ENCODE results near the gene PSMG3.

Gene PSMG3

DNA sequence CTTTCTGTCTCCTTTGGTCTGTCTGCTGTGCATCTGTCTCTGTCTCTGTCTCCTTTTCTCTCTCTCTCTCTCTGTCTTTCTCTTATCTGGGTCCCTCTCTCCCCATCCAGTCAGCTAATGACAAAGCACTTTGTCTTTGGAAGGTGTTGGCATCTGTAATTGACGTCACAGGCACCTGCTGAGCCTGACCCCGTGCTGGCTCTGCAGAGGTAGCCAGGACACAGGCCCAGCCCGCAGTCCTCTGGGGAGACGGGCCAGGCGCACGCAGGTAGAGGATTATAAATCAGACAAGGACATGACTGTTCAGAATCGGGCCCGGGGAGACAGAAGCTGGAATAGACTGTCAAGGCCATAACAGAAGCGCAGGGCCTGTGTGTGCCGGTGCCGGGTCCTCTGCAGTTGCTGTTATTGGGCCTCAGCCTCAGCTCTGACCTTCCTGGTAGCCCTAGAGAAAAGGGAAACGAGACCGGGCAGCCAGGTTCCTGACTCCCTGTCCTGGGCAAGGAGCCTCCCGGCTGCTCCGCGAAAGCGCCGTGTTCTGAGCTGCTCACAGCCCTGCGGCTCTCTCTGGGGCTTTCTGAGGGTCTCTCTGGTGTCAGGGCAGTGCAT is 10.7 kb upstream of the PSMG3 start:
- H4K20me1 ChIP-seq (ENCODE audit: insufficient read depth) = no peaks in the 10 kb centered on the region
- peaks cover 21% of the 10 kb centered on the region; the same call in 1 of the 2 replicates for H3K27me3 ChIP-seq (ENCODE audit: insufficient read depth, low read depth)
- no peak overlapping the region for H3K27ac ChIP-seq
- TF ChIP-seq, protein P1, sequence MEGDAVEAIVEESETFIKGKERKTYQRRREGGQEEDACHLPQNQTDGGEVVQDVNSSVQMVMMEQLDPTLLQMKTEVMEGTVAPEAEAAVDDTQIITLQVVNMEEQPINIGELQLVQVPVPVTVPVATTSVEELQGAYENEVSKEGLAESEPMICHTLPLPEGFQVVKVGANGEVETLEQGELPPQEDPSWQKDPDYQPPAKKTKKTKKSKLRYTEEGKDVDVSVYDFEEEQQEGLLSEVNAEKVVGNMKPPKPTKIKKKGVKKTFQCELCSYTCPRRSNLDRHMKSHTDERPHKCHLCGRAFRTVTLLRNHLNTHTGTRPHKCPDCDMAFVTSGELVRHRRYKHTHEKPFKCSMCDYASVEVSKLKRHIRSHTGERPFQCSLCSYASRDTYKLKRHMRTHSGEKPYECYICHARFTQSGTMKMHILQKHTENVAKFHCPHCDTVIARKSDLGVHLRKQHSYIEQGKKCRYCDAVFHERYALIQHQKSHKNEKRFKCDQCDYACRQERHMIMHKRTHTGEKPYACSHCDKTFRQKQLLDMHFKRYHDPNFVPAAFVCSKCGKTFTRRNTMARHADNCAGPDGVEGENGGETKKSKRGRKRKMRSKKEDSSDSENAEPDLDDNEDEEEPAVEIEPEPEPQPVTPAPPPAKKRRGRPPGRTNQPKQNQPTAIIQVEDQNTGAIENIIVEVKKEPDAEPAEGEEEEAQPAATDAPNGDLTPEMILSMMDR (conservative IDR thresholded peaks at IDR 0.05; ENCODE audit: low read depth, low read length) = no peak
- H3K36me3 ChIP-seq (ENCODE audit: insufficient read depth) = no peaks in the 10 kb centered on the region
- no peak overlapping the region for H3K4me2 ChIP-seq
- no peak overlapping the region for H3K9ac ChIP-seq
- no peak overlapping the region for H3K4me3 ChIP-seq (IDR thresholded peaks at IDR 0.05; ENCODE audit: insufficient read depth, low read depth, low read length)
- peaks cover 7% of the 10 kb centered on the region for H3K4me1 ChIP-seq (ENCODE audit: low read depth, poor library complexity, severe bottlenecking)
- no peak overlapping the region for H2AFZ ChIP-seq (ENCODE audit: low read depth)
- H3K79me2 ChIP-seq (ENCODE audit: insufficient read depth, low read depth) = no peaks in the 10 kb centered on the region

DNA sequence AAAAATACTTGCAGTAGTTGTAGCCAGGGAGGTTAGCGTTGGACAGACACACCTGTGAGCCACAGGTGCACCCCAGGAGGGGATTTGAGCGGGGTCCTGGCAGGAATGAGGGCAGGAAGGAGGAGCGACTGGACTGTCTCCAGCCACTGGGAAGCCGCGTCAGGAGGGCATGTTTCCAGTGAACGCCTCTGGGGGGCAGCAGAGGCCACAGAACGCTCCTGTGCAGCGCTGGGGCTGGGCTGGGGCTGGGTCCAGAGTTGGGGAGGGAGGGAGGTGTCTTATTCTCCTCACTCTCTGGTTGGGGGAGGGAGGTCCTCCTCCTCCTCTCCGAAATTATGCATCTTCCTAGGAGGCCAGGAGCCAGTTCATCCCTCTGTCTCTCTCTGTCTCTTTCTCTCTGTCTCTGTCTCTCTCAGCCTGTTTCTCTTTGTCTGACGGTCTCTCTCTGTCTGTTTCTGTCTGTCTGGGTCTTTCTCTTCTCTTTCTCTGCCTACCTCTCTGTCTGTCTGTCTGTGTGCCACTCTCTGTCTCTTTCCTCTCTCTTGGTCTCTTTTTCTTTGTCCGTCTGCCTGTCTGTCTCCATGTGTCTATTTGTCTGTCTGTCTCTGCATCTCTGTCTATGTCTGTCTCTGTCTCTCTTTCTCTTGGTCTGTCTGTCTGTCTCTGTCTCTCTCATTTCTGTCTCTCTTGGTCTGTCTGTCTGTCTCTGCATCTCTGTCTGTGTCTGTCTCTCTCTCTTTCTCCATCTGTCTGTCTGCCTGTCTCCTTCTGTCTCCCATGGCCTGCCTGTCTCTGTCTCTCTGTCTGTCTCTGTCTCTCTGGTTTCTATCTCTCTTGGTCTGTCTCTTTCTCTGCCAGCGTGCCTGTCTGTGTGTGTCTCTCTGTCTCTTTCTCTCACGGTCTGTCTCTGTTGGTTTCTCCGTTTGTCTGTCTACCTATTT is 9.9 kb upstream of the PSMG3 start:
- no peak overlapping the region for H3K9ac ChIP-seq
- H3K4me3 ChIP-seq (IDR thresholded peaks at IDR 0.05; ENCODE audit: insufficient read depth, low read depth, low read length) = no peak overlapping the region
- no peaks in the 10 kb centered on the region for H3K36me3 ChIP-seq (ENCODE audit: insufficient read depth)
- peaks cover 13% of the 10 kb centered on the region; the same call in 1 of the 2 replicates for H3K27me3 ChIP-seq (ENCODE audit: insufficient read depth, low read depth)
- H2AFZ ChIP-seq (ENCODE audit: low read depth) = no peak overlapping the region
- H3K4me1 ChIP-seq (ENCODE audit: low read depth, poor library complexity, severe bottlenecking) = peaks cover 7% of the 10 kb centered on the region
- H3K4me2 ChIP-seq = no peak overlapping the region
- no peaks in the 10 kb centered on the region for H3K79me2 ChIP-seq (ENCODE audit: insufficient read depth, low read depth)
- no peaks in the 10 kb centered on the region for H4K20me1 ChIP-seq (ENCODE audit: insufficient read depth)
- TF ChIP-seq, protein P1 (conservative IDR thresholded peaks at IDR 0.05; ENCODE audit: low read depth, low read length) = peak; percentile 88
- H3K27ac ChIP-seq = no peak overlapping the region

DNA sequence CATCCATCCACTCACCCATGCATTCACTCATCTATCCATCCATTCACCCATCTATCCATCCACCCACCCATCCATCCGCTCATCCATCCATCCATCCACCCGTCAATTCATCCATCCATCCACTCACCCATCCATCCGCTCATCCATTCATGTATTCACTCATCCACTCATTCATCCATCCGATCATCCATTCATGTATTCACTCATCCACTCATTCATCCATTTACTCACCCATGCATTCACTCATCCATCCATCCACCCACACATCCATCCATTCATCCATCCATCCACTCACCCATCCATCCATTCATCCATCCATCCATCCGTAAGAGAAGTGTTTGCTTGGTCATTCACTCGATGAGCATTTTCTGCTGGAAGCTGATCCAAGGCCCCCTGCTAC is 8.7 kb upstream of the PSMG3 start:
- TF ChIP-seq, protein P1 (conservative IDR thresholded peaks at IDR 0.05; ENCODE audit: low read depth, low read length) = no peak
- H3K79me2 ChIP-seq (ENCODE audit: insufficient read depth, low read depth) = no peaks in the 10 kb centered on the region
- no peak overlapping the region for H3K27ac ChIP-seq
- no peak overlapping the region for H3K9ac ChIP-seq
- no peak overlapping the region for H3K4me2 ChIP-seq
- H3K4me1 ChIP-seq (ENCODE audit: low read depth, poor library complexity, severe bottlenecking) = peaks cover 7% of the 10 kb centered on the region
- H4K20me1 ChIP-seq (ENCODE audit: insufficient read depth) = no peaks in the 10 kb centered on the region
- no peak overlapping the region for H2AFZ ChIP-seq (ENCODE audit: low read depth)
- H3K36me3 ChIP-seq (ENCODE audit: insufficient read depth) = no peaks in the 10 kb centered on the region
- no peak overlapping the region for H3K4me3 ChIP-seq (IDR thresholded peaks at IDR 0.05; ENCODE audit: insufficient read depth, low read depth, low read length)
- peaks cover 6% of the 10 kb centered on the region; the same call in 1 of the 2 replicates for H3K27me3 ChIP-seq (ENCODE audit: insufficient read depth, low read depth)

DNA sequence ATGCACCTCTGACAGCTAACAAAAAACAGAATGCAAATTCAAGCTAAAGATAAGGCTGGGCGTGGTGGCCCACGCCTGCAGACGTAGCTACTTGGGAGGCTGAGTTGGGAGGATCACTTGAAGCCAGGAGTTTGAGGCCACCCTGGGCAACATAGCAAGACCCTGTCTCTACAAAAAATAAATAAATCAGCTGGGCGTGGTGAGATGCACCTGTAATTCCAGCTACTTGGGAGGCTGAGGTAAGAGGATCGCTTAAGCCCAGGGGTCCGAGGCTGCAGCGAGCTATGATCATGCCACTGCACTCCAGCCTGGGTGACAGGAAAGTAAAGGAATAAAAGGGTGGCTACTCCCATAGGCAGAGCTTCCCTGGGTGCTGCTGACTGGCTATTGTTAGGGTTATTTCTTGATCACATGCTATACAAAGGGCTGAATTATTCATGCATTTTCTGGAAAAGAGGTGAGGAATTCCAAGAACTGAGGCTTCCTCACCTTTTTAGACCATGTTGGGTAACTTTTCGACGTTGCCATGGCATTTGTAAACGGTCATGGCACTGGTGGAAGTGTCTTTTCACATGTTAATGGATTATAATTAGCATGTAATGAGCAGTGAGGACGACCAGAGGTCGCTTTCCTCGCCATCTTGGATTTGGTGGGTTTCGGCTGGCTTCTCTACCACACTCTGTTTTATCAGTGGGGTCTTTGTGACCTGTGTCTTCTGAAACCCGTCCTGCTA is 6.9 kb upstream of the PSMG3 start:
- Histone ChIP-seq H3K27me3 (ENCODE audit: insufficient read depth, low read depth) (no peaks in the 10 kb centered on the region; the same call in 1 of the 2 replicates), H3K4me1 (ENCODE audit: low read depth, poor library complexity, severe bottlenecking) (peaks cover 7% of the 10 kb centered on the region), H3K4me3 (IDR thresholded peaks at IDR 0.05; ENCODE audit: insufficient read depth, low read depth, low read length) (no peak overlapping the region), H4K20me1 (ENCODE audit: insufficient read depth) (no peaks in the 10 kb centered on the region), H3K36me3 (ENCODE audit: insufficient read depth) (no peaks in the 10 kb centered on the region), H3K9ac (no peak overlapping the region), H3K27ac (no peak overlapping the region), H2AFZ (ENCODE audit: low read depth) (no peak overlapping the region), H3K79me2 (ENCODE audit: insufficient read depth, low read depth) (no peaks in the 10 kb centered on the region), H3K4me2 (no peak overlapping the region)
- TF ChIP-seq, protein P1 (conservative IDR thresholded peaks at IDR 0.05; ENCODE audit: low read depth, low read length) = no peak
